ENCODE measurements around the gene ZSWIM4.

ZSWIM4 gene

DNA sequence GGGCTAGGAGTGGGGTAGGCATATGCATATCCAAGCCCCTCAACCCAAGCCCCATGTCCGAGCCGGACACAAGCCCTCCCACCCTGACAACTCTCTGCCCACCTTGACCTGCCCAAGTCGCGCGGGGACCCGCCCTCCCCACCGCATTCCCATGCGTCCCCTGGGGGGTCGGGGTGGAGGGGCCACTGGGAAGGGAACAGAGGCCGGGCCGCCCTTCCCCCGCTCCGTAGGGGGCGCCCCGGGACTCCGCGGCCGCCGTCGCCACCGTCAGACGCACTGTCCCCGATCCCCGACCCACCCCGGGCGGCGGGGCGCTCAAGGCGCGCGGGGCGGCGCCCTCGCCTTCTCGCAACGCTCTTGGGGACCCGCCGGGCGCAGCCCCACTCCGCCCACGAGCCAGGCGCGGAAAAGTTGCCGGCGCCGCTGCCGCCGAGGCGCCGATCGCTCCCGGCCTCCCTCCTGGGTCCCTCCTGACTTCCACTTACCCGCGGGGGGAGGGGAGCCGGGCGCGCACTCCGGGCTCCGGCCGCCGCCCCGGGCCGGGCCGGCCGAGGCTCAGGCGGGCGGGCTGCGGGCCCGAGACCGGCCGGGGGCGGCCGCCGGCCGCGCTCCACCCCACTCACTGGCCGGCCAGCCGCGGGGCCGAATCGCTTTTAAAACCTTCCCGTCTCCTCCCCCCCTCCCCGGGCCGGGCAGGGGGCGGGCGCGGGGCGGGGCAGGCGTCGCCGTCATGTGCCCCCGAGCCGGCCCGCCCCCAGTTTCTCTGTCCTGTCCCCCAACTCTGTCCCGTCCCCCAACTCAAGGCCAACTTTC lies 47.3 kb downstream of the ZSWIM4 start:
- H3K4me3 ChIP-seq (ENCODE audit: low read depth, low read length) = peak overlapping the region; percentile 82
- TF ChIP-seq, protein P1, sequence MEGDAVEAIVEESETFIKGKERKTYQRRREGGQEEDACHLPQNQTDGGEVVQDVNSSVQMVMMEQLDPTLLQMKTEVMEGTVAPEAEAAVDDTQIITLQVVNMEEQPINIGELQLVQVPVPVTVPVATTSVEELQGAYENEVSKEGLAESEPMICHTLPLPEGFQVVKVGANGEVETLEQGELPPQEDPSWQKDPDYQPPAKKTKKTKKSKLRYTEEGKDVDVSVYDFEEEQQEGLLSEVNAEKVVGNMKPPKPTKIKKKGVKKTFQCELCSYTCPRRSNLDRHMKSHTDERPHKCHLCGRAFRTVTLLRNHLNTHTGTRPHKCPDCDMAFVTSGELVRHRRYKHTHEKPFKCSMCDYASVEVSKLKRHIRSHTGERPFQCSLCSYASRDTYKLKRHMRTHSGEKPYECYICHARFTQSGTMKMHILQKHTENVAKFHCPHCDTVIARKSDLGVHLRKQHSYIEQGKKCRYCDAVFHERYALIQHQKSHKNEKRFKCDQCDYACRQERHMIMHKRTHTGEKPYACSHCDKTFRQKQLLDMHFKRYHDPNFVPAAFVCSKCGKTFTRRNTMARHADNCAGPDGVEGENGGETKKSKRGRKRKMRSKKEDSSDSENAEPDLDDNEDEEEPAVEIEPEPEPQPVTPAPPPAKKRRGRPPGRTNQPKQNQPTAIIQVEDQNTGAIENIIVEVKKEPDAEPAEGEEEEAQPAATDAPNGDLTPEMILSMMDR (IDR thresholded peaks at IDR 0.05; ENCODE audit: borderline replicate concordance, insufficient read depth, low read depth, low read length) = no peak

DNA sequence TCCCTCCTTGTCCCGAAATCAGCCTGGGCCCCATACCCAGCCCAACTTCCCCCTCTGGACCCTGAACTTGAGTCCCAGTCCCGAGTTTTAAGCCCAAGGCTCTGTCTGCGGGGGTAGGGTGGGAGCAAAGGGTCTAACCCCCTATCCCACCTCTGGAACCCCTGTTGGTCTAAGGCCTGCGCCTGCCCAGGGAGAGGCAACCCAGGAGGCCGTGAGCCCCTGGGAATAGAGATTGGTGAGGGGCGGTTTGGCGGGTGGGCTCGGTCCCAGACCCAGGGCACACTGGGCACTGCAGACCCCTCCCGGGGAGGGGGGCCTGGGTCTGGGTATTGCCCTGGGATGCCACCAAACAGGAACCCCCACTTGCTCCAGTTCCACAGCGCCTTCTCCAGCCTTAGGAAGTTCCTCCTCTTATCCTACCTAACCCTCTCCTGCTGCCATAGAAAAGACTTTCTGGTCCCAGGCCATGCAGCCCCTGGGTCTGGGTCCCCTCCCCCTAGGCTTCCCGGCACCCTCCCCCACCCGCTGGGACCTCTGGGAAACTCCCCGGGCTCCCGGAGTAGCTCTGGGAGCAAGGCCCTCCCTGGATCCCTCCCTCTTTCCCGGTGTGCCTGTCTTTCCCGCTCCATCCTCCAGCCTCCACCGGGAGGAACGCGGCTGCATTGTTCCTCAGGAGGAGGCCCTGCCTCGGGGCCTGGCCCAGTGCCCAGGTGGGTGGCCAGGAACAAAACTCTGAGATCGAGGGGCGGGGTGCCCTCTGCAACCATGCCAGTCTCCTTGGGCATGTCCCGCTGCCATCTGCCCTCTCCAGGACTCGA lies 48.1 kb downstream of the ZSWIM4 start:
- H3K4me3 ChIP-seq (ENCODE audit: low read depth, low read length) = peak overlapping the region; percentile 82
- TF ChIP-seq, protein P1 (IDR thresholded peaks at IDR 0.05; ENCODE audit: borderline replicate concordance, insufficient read depth, low read depth, low read length) = no peak

DNA sequence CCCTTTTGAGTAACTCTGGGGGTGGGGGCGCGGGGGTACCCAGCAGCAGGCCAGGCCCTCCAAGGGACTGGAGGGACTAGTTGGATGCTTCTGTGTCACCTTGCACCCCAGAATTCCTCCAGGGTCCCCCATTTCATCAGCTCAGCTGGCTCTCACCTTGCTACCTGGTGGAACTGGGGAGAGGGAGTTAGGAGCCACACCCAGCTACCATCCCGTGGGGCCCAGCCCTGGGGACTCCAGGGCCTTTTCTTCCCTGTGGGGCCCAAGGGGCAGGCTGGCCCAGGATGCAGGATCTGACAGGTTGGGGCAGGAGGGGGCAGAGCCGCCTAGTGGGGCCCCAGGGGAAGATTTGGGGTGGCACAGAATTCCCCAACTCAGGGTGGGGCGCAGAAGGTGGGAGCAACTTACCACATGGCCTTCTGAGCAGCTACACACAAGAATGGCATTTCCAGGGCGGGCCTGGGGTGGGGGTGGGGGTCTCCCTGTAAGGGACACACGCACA lies 48.9 kb downstream of the ZSWIM4 start:
- no peak overlapping the region for H3K4me3 ChIP-seq (ENCODE audit: low read depth, low read length)
- TF ChIP-seq, protein P1 (IDR thresholded peaks at IDR 0.05; ENCODE audit: borderline replicate concordance, insufficient read depth, low read depth, low read length) = no peak

DNA sequence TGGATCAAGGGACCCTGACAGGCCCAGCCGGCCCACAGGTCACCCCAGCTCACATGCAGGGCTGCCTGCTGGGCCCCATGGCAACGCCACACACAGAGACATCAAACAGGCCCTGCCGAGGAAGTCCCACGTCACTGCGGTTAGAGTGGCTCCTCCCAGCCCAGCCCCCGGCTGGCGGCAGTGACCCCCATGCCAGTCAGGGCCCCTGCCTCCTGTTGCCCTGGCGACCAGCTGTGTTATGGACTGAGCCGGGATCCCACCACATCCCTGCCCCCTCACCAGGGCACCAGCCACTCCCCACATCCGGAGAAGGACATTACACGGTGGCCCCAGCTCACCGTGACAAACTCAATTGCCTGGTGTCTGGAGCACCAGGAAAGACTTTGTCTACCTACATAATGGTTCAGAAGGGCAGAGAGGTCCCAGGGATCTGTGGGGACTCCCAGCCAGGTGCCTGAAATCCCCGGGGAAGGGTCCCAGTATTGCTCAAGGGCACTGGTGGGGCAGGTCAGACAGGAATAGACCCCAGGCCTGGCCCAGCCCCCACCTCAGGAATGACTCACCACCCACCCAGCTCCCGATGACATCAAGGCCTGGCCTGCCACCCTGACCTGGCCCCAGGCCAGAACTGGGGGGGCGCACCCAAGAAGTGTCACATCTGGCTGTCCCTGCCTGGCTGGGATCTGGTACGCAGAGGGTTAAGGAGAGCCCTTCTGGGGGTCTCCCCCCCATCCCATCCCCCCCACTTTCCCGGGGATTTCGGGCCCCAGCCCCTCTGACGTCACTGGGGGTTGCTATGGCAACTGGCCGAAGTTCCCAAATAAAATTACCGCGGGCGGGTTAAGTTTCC lies 51.5 kb downstream of the ZSWIM4 start:
- H3K4me3 ChIP-seq (ENCODE audit: low read depth, low read length) = peak overlapping the region; percentile 47
- TF ChIP-seq, protein P1 (IDR thresholded peaks at IDR 0.05; ENCODE audit: borderline replicate concordance, insufficient read depth, low read depth, low read length) = no peak

DNA sequence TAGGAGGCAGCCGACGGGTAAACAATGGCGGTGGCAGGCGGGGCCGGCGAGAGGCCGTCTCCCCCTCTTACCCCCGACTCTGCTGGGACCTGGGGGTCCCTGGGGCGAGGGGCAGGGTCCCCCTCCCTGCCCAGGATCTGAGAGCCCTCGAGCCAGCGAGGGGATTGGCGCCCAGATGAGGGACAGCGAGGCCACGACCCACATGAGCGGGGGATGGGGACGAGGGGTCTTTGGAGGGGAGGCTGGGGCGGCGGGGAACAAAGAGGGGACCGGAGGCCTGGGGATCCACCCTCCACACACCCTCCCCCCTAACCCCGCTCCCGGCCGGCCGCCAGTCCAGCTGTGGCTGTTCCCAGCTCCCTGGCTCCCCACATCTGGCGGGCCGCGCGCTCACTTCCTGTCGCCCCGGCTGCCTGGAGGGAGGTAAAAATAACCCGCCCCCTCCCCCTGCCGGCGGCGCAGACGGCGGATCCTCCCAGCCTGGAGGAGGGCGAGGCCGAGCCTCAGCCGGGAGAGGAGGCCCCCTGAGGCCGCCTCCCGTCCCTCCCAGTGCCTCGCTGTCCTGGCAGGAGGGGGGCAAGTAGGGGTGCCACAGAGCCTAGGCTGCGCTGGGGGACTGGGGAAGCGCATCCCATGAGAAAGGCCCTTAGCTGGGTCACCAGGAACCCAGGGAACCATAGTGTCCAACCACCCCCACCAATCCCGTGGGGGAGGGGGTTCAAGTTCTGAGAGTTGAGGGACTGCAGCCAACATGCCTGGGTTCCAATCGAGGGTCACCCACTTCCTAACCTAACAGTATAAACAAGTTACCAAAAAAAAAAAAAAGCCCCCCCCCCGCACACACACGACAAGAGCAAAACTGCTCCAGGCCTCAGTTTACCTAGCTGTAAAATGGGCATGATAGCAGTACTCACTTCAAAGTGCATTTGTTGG lies 52.4 kb downstream of the ZSWIM4 start:
- TF ChIP-seq, protein P1 (IDR thresholded peaks at IDR 0.05; ENCODE audit: borderline replicate concordance, insufficient read depth, low read depth, low read length) = no peak
- peak overlapping the region; percentile 47 for H3K4me3 ChIP-seq (ENCODE audit: low read depth, low read length)

DNA sequence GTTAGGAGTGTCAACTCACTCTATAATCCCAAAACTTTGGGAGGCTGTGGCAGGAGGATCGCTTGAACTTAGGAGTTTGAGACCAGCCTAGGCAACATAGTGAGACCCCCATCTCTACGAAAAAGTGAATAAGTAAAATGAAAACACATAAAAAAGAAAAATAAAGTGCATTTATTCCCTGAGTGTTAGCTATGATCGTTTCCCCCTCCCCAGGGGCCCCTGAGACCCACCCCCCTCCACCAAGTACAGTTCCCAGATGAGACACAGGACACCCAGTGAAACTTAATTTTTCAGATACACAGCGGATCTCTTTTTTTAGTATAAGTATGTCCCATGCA lies 53.1 kb downstream of the ZSWIM4 start:
- no peak overlapping the region for H3K4me3 ChIP-seq (ENCODE audit: low read depth, low read length)
- TF ChIP-seq, protein P1 (IDR thresholded peaks at IDR 0.05; ENCODE audit: borderline replicate concordance, insufficient read depth, low read depth, low read length) = no peak
